HepG2 (cell line): Measurements from ENCODE around the gene BCL2L2. TPM values are rescaled to one million over a fixed set of nuclear protein-coding genes. Genes with fewer than 3 reads are reported as not detected.
A peak's percentile ranks its signal among the peaks of the same experiment; 100 is the strongest.

Experiments
- ARID2 ChIP-seq: sonication (generic); formaldehyde crosslinking; IDR thresholded peaks from 2 replicates; pipeline ENCODE4 v1.8.1; 2022; ENCODE audit warnings: mild to moderate bottlenecking, missing genetic modification reagents, borderline replicate concordance
- CAMTA2 ChIP-seq: sonication (generic); formaldehyde crosslinking; IDR thresholded peaks from 2 replicates; pipeline ENCODE4 v1.4.0; 2020; ENCODE audit warnings: mild to moderate bottlenecking, missing genetic modification reagents, borderline replicate concordance
- ISL2 ChIP-seq: sonication (generic); formaldehyde crosslinking; IDR thresholded peaks from 2 replicates; pipeline ENCODE4 v1.5.0; 2020; ENCODE audit warnings: missing genetic modification reagents
- KMT2A ChIP-seq: sonication (generic); formaldehyde crosslinking; IDR thresholded peaks from 2 replicates; pipeline ENCODE4 v1.4.0; 2020; ENCODE audit warnings: missing genetic modification reagents
- MED13 ChIP-seq: sonication (generic); formaldehyde crosslinking; IDR thresholded peaks from 2 replicates; pipeline ENCODE4 v1.5.0; 2020; ENCODE audit warnings: missing genetic modification reagents
- MEIS1 ChIP-seq: sonication (generic); formaldehyde crosslinking; IDR thresholded peaks from 2 replicates; pipeline ENCODE4 v1.9.0; 2021; ENCODE audit warnings: mild to moderate bottlenecking, missing genetic modification reagents, moderate library complexity, borderline replicate concordance
- MXI1 ChIP-seq: IDR thresholded peaks from 3 replicates; pipeline ENCODE4 v1.6.1; 2012; ENCODE audit warnings: low read depth, low read length, inconsistent platforms, borderline replicate concordance
- NFAT5 ChIP-seq: sonication (generic); formaldehyde crosslinking; IDR thresholded peaks from 2 replicates; pipeline ENCODE4 v1.4.0; 2020; ENCODE audit warnings: missing genetic modification reagents
- SMAD9 ChIP-seq: sonication (generic); formaldehyde crosslinking; IDR thresholded peaks from 2 replicates; pipeline ENCODE4 v1.5.1; 2020; ENCODE audit warnings: mild to moderate bottlenecking, missing genetic modification reagents
- SOX5 ChIP-seq: IDR thresholded peaks from 2 replicates; pipeline ENCODE4 v1.6.1; 2016; ENCODE audit warnings: borderline replicate concordance
- STAG1 ChIP-seq: sonication (generic); formaldehyde crosslinking; IDR thresholded peaks from 2 replicates; pipeline ENCODE4 v1.4.0; 2020; ENCODE audit warnings: missing genetic modification reagents
- YEATS2 ChIP-seq: sonication (generic); formaldehyde crosslinking; IDR thresholded peaks from 2 replicates; pipeline ENCODE4 v1.4.0; 2020; ENCODE audit warnings: missing genetic modification reagents, borderline replicate concordance
- ZBTB14 ChIP-seq: sonication (generic); formaldehyde crosslinking; IDR thresholded peaks from 2 replicates; pipeline ENCODE4 v1.4.0; 2020; ENCODE audit warnings: missing genetic modification reagents
- ZBTB46 ChIP-seq: sonication (generic); formaldehyde crosslinking; IDR thresholded peaks from 2 replicates; pipeline ENCODE4 v1.4.0; 2020; ENCODE audit warnings: mild to moderate bottlenecking, missing genetic modification reagents, borderline replicate concordance
- ZNF282 ChIP-seq: fragments of 450-650 bp; IDR thresholded peaks from 2 replicates; pipeline ENCODE4 v1.6.1; 2018; ENCODE audit not compliant: partially characterized antibody
- ZNF296 ChIP-seq: sonication (generic); formaldehyde crosslinking; conservative IDR thresholded peaks from 2 replicates; pipeline ENCODE4 v1.5.0; 2020; ENCODE audit warnings: mild to moderate bottlenecking, missing genetic modification reagents
- ZNF510 ChIP-seq: sonication (generic); formaldehyde crosslinking; IDR thresholded peaks from 2 replicates; pipeline ENCODE4 v1.4.0; 2020; ENCODE audit warnings: low read depth, mild to moderate bottlenecking, missing genetic modification reagents
- ZNF570 ChIP-seq: sonication (generic); formaldehyde crosslinking; IDR thresholded peaks from 2 replicates; pipeline ENCODE4 v1.4.0; 2020; ENCODE audit warnings: mild to moderate bottlenecking, missing genetic modification reagents, borderline replicate concordance
- polyA plus RNA-seq, 8 experiments: library from polyadenylated mRNA; depleted of rRNA in 3 of 8; stranded (reverse) in 7 of 8; unstranded in 1 of 8; fragments of >200 nt; fragmentation: Illumina TruSeq in 4 of 8; extraction: Trizol in 4 of 8; gene quantifications; 2 replicates each; pipeline versions ENCODE4 v1.2.1 to v1.2.3, GENCODE V29; 2011 to 2016; ENCODE audit warnings: low read depth in 4 of 8, missing spikeins in 1 of 8, mixed read lengths in 1 of 8; ENCODE audit not compliant: insufficient read depth in 1 of 8
- total RNA-seq, 5 experiments: library from RNA; depleted of rRNA; stranded (reverse); fragments of >200 nt; fragmentation: Illumina TruSeq; extraction: Trizol; gene quantifications; 2 replicates each; pipeline ENCODE4 v1.2.3, GENCODE V29; 2016; ENCODE audit warnings: low read depth in 1 of 5
- TF ChIP-seq, protein P1 (sequence below): sonication (generic); formaldehyde crosslinking; conservative IDR thresholded peaks from 2 replicates; pipeline ENCODE4 v1.4.0; 2020; ENCODE audit warnings: missing genetic modification reagents
- TF ChIP-seq, protein P2 (sequence below): sonication (generic); formaldehyde crosslinking; IDR thresholded peaks from 2 replicates; pipeline ENCODE4 v1.5.0; 2020; ENCODE audit warnings: mild to moderate bottlenecking, low read depth, missing genetic modification reagents, borderline replicate concordance

The BCL2L2 gene
- total and polyA plus RNA-seq, 2 of the 13 experiments (the other 11 are each of a cell fraction or from before 2014, with no cell fraction given): 28.1 to 49.8 TPM

DNA sequence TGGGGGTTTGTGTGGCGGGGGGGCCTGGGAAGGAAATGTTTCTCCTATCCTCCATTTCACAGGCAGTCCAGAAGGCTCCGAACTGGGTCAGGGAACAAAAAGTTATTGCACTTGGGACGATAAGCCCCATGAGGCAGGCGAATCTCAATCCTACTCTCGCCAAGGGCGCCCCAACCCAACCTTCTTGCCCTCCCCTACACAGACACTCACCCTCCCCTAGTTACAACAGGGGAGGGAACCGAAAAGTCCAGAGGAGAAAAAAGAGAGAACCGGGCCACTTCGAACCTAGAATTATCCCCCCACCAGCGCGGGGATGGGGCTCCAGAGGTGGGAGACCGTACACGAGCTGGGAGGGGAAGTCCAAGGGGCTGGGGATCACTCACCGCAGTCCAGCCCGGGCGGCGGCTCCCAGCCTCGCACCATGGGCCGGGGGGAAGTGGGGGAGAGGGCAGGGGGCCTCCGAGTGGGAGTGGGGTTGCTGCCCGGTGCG is 21.1 kb upstream of the BCL2L2 start (continued):
- no peak for TF ChIP-seq MEIS1 (CRISPR knock-in tag)
- TF ChIP-seq KMT2A: no peak; the same call in 1 of the 2 replicates
- TF ChIP-seq CAMTA2 (CRISPR knock-in tag): no peak
- TF ChIP-seq NFAT5: no peak
- TF ChIP-seq YEATS2 (CRISPR knock-in tag): no peak
- TF ChIP-seq ZBTB14: no peak
- no peak for TF ChIP-seq SOX5 (CRISPR knock-in tag)
- TF ChIP-seq, protein P1, sequence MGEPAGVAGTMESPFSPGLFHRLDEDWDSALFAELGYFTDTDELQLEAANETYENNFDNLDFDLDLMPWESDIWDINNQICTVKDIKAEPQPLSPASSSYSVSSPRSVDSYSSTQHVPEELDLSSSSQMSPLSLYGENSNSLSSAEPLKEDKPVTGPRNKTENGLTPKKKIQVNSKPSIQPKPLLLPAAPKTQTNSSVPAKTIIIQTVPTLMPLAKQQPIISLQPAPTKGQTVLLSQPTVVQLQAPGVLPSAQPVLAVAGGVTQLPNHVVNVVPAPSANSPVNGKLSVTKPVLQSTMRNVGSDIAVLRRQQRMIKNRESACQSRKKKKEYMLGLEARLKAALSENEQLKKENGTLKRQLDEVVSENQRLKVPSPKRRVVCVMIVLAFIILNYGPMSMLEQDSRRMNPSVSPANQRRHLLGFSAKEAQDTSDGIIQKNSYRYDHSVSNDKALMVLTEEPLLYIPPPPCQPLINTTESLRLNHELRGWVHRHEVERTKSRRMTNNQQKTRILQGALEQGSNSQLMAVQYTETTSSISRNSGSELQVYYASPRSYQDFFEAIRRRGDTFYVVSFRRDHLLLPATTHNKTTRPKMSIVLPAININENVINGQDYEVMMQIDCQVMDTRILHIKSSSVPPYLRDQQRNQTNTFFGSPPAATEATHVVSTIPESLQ (CRISPR knock-in tag): 0 out of 2 replicates have a peak, but pooled peaks have one; percentile 4
- TF ChIP-seq SMAD9 (CRISPR knock-in tag): no peak
- no peak for TF ChIP-seq ZBTB46 (CRISPR knock-in tag)
- TF ChIP-seq MED13: no peak
- TF ChIP-seq STAG1: no peak
- TF ChIP-seq, protein P2, sequence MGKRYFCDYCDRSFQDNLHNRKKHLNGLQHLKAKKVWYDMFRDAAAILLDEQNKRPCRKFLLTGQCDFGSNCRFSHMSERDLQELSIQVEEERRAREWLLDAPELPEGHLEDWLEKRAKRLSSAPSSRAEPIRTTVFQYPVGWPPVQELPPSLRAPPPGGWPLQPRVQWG: no peak
- no peak for TF ChIP-seq ZNF570
- TF ChIP-seq ARID2 (CRISPR knock-in tag): peak; percentile 44; the same call in 1 of the 2 replicates
- no peak for TF ChIP-seq ISL2
- 0 out of 2 replicates have a peak, but pooled peaks have one; percentile 1 for TF ChIP-seq ZNF296 (CRISPR knock-in tag)
- no peak for TF ChIP-seq ZNF510 (CRISPR knock-in tag)
- no peak for TF ChIP-seq ZNF282
- TF ChIP-seq MXI1: no peak
